Liver (tissue), 9 donors: ENCODE measurements around the gene MDC1. TPM values are rescaled to one million over a fixed set of nuclear protein-coding genes. Genes with fewer than 3 reads are reported as not detected.

ENCODE experiments used
- DNase-seq: peaks from one replicate; pipeline ENCODE4 v3.0.0-alpha.2; 2017; ENCODE audit warnings: low spot score
- H3K27ac ChIP-seq, 2 donors: one replicate each; pipeline ENCODE4 v1.7.0; 2013; ENCODE audit warnings: inconsistent platforms in 2 of 2, low read length in 2 of 2, control low read depth in 1 of 2, low read depth in 1 of 2, mild to moderate bottlenecking in 1 of 2
- H3K27me3 ChIP-seq, 4 donors: one replicate each; pipeline versions ENCODE4 v1.6.1 to v1.7.0; 2013; ENCODE audit warnings: low read length in 3 of 4, inconsistent platforms in 1 of 4, mild to moderate bottlenecking in 1 of 4, moderate library complexity in 1 of 4; ENCODE audit not compliant: control insufficient read depth in 4 of 4, insufficient read depth in 4 of 4
- H3K36me3 ChIP-seq, 4 donors: one replicate each; pipeline versions ENCODE4 v1.6.1 to v1.7.0; 2013; ENCODE audit warnings: low read length in 3 of 4, mild to moderate bottlenecking in 3 of 4, low read depth in 1 of 4, moderate library complexity in 1 of 4; ENCODE audit not compliant: control insufficient read depth in 4 of 4, insufficient read depth in 3 of 4
- H3K4me1 ChIP-seq, 4 donors: one replicate each; pipeline versions ENCODE4 v1.6.1 to v1.7.0; 2013; ENCODE audit warnings: low read length in 3 of 4, mild to moderate bottlenecking in 3 of 4, moderate library complexity in 1 of 4; ENCODE audit not compliant: control insufficient read depth in 4 of 4, insufficient read depth in 4 of 4
- H3K4me3 ChIP-seq, 3 donors: one replicate each; pipeline versions ENCODE4 v1.6.1 to v1.7.0; 2013; ENCODE audit warnings: low read length in 3 of 3, control low read depth in 1 of 3, low read depth in 1 of 3, mild to moderate bottlenecking in 1 of 3
- H3K9ac ChIP-seq, 2 donors: one replicate each; pipeline ENCODE4 v1.7.0; 2013; ENCODE audit warnings: low read length in 2 of 2, mild to moderate bottlenecking in 2 of 2, moderate library complexity in 2 of 2, control low read depth in 1 of 2, low read depth in 1 of 2
- H3K9me3 ChIP-seq, 4 donors: one replicate each; pipeline versions ENCODE4 v1.6.1 to v1.7.0; 2013; ENCODE audit warnings: low read length in 3 of 4; ENCODE audit not compliant: control insufficient read depth in 4 of 4
- EGR1 ChIP-seq, 2 donors: IDR thresholded peaks; 2 replicates each; pipeline ENCODE4 v1.6.1; 2016 to 2018; ENCODE audit warnings: antibody characterized with exemption in 2 of 2, low read depth in 2 of 2
- FOXA2 ChIP-seq: IDR thresholded peaks from 2 replicates; pipeline ENCODE4 v1.6.1; 2016; ENCODE audit warnings: antibody characterized with exemption
- GABPA ChIP-seq, 2 donors: IDR thresholded peaks in 1 of 2; conservative IDR thresholded peaks in 1 of 2; 2 replicates each; pipeline ENCODE4 v1.6.1; 2016; ENCODE audit warnings: antibody characterized with exemption in 2 of 2, mild to moderate bottlenecking in 1 of 2, moderate library complexity in 1 of 2
- HNF4A ChIP-seq, 2 donors: conservative IDR thresholded peaks; 2 replicates each; pipeline ENCODE4 v1.6.1; 2016; ENCODE audit warnings: antibody characterized with exemption in 2 of 2, mild to moderate bottlenecking in 2 of 2
- HNF4G ChIP-seq: IDR thresholded peaks from 2 replicates; pipeline ENCODE4 v1.6.1; 2016; ENCODE audit warnings: antibody characterized with exemption
- JUND ChIP-seq, 2 donors: IDR thresholded peaks; 2 replicates each; pipeline ENCODE4 v1.6.1; 2016; ENCODE audit warnings: antibody characterized with exemption in 2 of 2
- MAX ChIP-seq: IDR thresholded peaks from 2 replicates; pipeline ENCODE4 v1.6.1; 2016; ENCODE audit warnings: antibody characterized with exemption
- NR2F2 ChIP-seq: IDR thresholded peaks from 2 replicates; pipeline ENCODE4 v1.6.1; 2016; ENCODE audit warnings: antibody characterized with exemption
- RXRA ChIP-seq, 2 donors: IDR thresholded peaks; 2 replicates each; pipeline ENCODE4 v1.6.1; 2017 to 2018; ENCODE audit warnings: antibody characterized with exemption in 2 of 2, mild to moderate bottlenecking in 1 of 2
- SP1 ChIP-seq: IDR thresholded peaks from 2 replicates; pipeline ENCODE4 v1.6.1; 2018; ENCODE audit warnings: antibody characterized with exemption, mild to moderate bottlenecking
- TAF1 ChIP-seq: conservative IDR thresholded peaks from 2 replicates; pipeline ENCODE4 v1.6.1; 2016; ENCODE audit warnings: antibody characterized with exemption, mild to moderate bottlenecking
- YY1 ChIP-seq: IDR thresholded peaks from 2 replicates; pipeline ENCODE4 v1.6.1; 2016; ENCODE audit warnings: antibody characterized with exemption, mild to moderate bottlenecking
- ZBTB33 ChIP-seq: IDR thresholded peaks from 2 replicates; pipeline ENCODE4 v1.6.1; 2016; ENCODE audit warnings: antibody characterized with exemption
- WGBS: extraction: QIAGEN DNeasy Blood & Tissue Kit; methylation state at CpG from one replicate; pipeline ENCODE4 v1.1.7; 2013; 5-methylcytosine and 5-hydroxymethylcytosine counted together
- polyA plus RNA-seq, 2 donors: library from polyadenylated mRNA; stranded (reverse) in 1 of 2; unstranded in 1 of 2; fragments of 200-250 nt in 1 of 2; fragments of >200 nt in 1 of 2; fragmentation: Nextera tagmentation in 1 of 2; extraction: Ambion mirVana in 1 of 2; gene quantifications; one replicate each; pipeline versions ENCODE4 v1.2.1 to v1.2.3, GENCODE V29; 2013 to 2015
- total RNA-seq, 2 donors: library from RNA; depleted of rRNA; stranded (reverse); fragments of >200 nt; gene quantifications; one replicate each; pipeline ENCODE4 v1.2.3, GENCODE V29; 2014
- TF ChIP-seq, protein P1 (sequence below): fragments of 150-350 bp; IDR thresholded peaks from 2 replicates; pipeline ENCODE4 v1.5.1; 2017; ENCODE audit warnings: improper control_type of control experiment, low read depth, low read length; ENCODE audit not compliant: missing input control
- TF ChIP-seq, protein P2 (sequence below): IDR thresholded peaks from 2 replicates; pipeline ENCODE4 v1.6.1; 2016; ENCODE audit warnings: antibody characterized with exemption, mild to moderate bottlenecking
- TF ChIP-seq, protein P3 (sequence below): IDR thresholded peaks from 2 replicates; pipeline ENCODE4 v1.6.1; 2016; ENCODE audit warnings: antibody characterized with exemption
- donor health status: healthy.
- donor health status: healthy.
- donor health status: healthy.
- donor health status: healthy.
- donor health status: healthy.

The MDC1 gene
- total and polyA plus RNA-seq, 4 donors: 5.9 to 15.5 (median 8.4) TPM

GRCh38 chr6:30711758-30712380 is 5.2 kb downstream of the MDC1 start:
- H3K9me3 ChIP-seq: no peaks in the 10 kb centered on the region
- DNase-seq: no peak
- H3K4me1 ChIP-seq: peaks cover 11 to 41% (median 25%) of the 10 kb centered on the region in 4 donors
- H3K27ac ChIP-seq: no peak overlapping the region
- peaks cover 2 to 34% (median 26%) of the 10 kb centered on the region in 4 donors for H3K36me3 ChIP-seq
- no peaks in the 10 kb centered on the region for H3K27me3 ChIP-seq
- no peak for TF ChIP-seq HNF4G
- TF ChIP-seq EGR1 (IDR thresholded peaks at IDR 0.05; ENCODE audit: low read depth in 2 of 2): no peak
- TF ChIP-seq, protein P1, sequence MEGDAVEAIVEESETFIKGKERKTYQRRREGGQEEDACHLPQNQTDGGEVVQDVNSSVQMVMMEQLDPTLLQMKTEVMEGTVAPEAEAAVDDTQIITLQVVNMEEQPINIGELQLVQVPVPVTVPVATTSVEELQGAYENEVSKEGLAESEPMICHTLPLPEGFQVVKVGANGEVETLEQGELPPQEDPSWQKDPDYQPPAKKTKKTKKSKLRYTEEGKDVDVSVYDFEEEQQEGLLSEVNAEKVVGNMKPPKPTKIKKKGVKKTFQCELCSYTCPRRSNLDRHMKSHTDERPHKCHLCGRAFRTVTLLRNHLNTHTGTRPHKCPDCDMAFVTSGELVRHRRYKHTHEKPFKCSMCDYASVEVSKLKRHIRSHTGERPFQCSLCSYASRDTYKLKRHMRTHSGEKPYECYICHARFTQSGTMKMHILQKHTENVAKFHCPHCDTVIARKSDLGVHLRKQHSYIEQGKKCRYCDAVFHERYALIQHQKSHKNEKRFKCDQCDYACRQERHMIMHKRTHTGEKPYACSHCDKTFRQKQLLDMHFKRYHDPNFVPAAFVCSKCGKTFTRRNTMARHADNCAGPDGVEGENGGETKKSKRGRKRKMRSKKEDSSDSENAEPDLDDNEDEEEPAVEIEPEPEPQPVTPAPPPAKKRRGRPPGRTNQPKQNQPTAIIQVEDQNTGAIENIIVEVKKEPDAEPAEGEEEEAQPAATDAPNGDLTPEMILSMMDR: no peak
- no peak for TF ChIP-seq ZBTB33
- no peak for TF ChIP-seq RXRA (IDR thresholded peaks at IDR 0.05)
- no peak for TF ChIP-seq GABPA (IDR thresholded peaks at IDR 0.05 in 1 of 2, conservative IDR thresholded peaks at IDR 0.05 in 1 of 2)
- no peak for TF ChIP-seq MAX
- TF ChIP-seq, protein P2, sequence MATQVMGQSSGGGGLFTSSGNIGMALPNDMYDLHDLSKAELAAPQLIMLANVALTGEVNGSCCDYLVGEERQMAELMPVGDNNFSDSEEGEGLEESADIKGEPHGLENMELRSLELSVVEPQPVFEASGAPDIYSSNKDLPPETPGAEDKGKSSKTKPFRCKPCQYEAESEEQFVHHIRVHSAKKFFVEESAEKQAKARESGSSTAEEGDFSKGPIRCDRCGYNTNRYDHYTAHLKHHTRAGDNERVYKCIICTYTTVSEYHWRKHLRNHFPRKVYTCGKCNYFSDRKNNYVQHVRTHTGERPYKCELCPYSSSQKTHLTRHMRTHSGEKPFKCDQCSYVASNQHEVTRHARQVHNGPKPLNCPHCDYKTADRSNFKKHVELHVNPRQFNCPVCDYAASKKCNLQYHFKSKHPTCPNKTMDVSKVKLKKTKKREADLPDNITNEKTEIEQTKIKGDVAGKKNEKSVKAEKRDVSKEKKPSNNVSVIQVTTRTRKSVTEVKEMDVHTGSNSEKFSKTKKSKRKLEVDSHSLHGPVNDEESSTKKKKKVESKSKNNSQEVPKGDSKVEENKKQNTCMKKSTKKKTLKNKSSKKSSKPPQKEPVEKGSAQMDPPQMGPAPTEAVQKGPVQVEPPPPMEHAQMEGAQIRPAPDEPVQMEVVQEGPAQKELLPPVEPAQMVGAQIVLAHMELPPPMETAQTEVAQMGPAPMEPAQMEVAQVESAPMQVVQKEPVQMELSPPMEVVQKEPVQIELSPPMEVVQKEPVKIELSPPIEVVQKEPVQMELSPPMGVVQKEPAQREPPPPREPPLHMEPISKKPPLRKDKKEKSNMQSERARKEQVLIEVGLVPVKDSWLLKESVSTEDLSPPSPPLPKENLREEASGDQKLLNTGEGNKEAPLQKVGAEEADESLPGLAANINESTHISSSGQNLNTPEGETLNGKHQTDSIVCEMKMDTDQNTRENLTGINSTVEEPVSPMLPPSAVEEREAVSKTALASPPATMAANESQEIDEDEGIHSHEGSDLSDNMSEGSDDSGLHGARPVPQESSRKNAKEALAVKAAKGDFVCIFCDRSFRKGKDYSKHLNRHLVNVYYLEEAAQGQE: no peak
- TF ChIP-seq SP1: no peak
- TF ChIP-seq FOXA2: no peak
- no peak for TF ChIP-seq TAF1
- no peak for TF ChIP-seq JUND (IDR thresholded peaks at IDR 0.05)
- no peak for TF ChIP-seq NR2F2
- no peak overlapping the region for H3K9ac ChIP-seq
- no peak overlapping the region for H3K4me3 ChIP-seq
- WGBS: 94% methylated on average over 1 of the region's 1 CpG

DNA sequence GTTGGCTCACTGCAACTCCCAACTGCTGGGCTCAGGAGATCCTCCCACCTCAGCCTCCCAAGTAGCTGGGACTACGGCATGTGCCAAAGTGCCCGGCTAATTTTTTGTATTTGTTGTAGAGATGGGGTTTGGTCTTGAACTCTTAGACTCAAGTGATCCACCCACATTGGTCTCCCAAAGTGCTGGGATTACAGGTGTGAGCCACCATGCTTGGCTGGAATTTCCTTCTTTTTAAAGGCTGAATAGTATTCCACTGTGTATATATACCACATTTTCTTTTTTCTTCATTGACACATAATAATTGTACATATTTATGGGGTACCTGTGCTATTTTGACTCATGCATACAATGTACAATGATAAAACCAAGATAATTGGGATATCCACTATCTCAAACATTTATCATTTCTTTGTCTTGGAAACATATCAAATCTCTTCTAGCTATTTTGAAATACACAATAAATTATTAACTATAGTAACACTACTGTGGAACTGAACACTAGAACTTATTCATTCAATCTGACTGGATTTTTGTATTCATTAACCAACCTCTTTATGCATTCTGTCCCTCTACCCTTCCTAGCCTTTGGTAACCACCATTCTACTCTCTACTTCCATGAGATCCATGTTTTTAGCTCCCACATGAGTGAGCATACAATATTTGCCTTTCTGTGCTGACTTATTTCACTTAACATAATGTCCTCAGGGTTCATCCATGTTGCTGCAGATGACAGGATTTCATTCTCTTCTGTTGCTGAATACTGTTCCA is 7.8 kb downstream of the MDC1 start:
- 77% methylated on average over 2 of the region's 2 CpGs for WGBS
- H3K9me3 ChIP-seq: no peaks in the 10 kb centered on the region
- peaks cover 5 to 39% (median 26%) of the 10 kb centered on the region in 4 donors for H3K36me3 ChIP-seq
- no peak overlapping the region for H3K4me3 ChIP-seq
- H3K27ac ChIP-seq: peak overlapping the region; percentile 64 to 67
- no peak overlapping the region for H3K9ac ChIP-seq
- no peak for DNase-seq
- H3K27me3 ChIP-seq: no peaks in the 10 kb centered on the region
- peaks cover 7 to 36% (median 22%) of the 10 kb centered on the region in 4 donors for H3K4me1 ChIP-seq
- no peak for TF ChIP-seq EGR1 (IDR thresholded peaks at IDR 0.05; ENCODE audit: low read depth in 2 of 2)
- TF ChIP-seq MAX: peak; percentile 38
- TF ChIP-seq, protein P3, sequence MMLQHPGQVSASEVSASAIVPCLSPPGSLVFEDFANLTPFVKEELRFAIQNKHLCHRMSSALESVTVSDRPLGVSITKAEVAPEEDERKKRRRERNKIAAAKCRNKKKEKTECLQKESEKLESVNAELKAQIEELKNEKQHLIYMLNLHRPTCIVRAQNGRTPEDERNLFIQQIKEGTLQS: no peak
- peak; percentile 95 for TF ChIP-seq YY1
- TF ChIP-seq HNF4A (conservative IDR thresholded peaks at IDR 0.05): peak; percentile 31 to 54
- TF ChIP-seq, protein P2: peak; percentile 60
- peak; percentile 42 for TF ChIP-seq TAF1
- TF ChIP-seq SP1: peak; percentile 78
- TF ChIP-seq FOXA2: no peak
